K562 (cell line): ENCODE results near the gene DHTKD1. TPM values are rescaled to one million over a fixed set of nuclear protein-coding genes. Genes with fewer than 3 reads are reported as not detected.

Experiments used
- E2F8 ChIP-seq: fragments of 450-650 bp; IDR thresholded peaks from 2 replicates; pipeline ENCODE4 v1.7.1; 2018; ENCODE audit warnings: mild to moderate bottlenecking, low read depth; ENCODE audit not compliant: partially characterized antibody
- MBD2 ChIP-seq: sonication (generic); IDR thresholded peaks from 2 replicates; pipeline ENCODE4 v1.6.1; 2016; ENCODE audit warnings: low read depth, borderline replicate concordance
- NCOA4 ChIP-seq: fragments of 450-650 bp; IDR thresholded peaks from 2 replicates; pipeline ENCODE4 v1.6.1; 2018; ENCODE audit warnings: mild to moderate bottlenecking; ENCODE audit not compliant: partially characterized antibody
- POLR2H ChIP-seq: IDR thresholded peaks from 2 replicates; pipeline ENCODE4 v1.6.1; 2016; ENCODE audit warnings: missing genetic modification characterization, low read depth, mild to moderate bottlenecking, control low read depth, missing compliant biosample characterization, moderate library complexity
- PTTG1 ChIP-seq: fragments of 450-650 bp; IDR thresholded peaks from 2 replicates; pipeline ENCODE4 v1.6.1; 2016; ENCODE audit warnings: low read depth, mild to moderate bottlenecking, missing genetic modification characterization, missing compliant biosample characterization
- SMAD1 ChIP-seq: fragments of 150-350 bp; IDR thresholded peaks from 2 replicates; pipeline ENCODE4 v1.6.1; 2014; ENCODE audit warnings: low read length, low read depth; ENCODE audit not compliant: partially characterized antibody
- SMARCA5 ChIP-seq: fragments of 450-650 bp; IDR thresholded peaks from 2 replicates; pipeline ENCODE4 v1.6.1; 2016
- ZBTB8A ChIP-seq: fragments of 450-650 bp; IDR thresholded peaks from 2 replicates; pipeline ENCODE4 v1.6.1; 2018; ENCODE audit warnings: mild to moderate bottlenecking, moderate library complexity; ENCODE audit not compliant: partially characterized antibody
- ZNF174 ChIP-seq: fragments of 250-450 bp; sonication (Bioruptor Pico); IDR thresholded peaks from 2 replicates; pipeline ENCODE4 v1.4.0; 2020; ENCODE audit warnings: mild to moderate bottlenecking
- ZNF3 ChIP-seq: fragments of 250-450 bp; sonication (Bioruptor Pico); IDR thresholded peaks from 2 replicates; pipeline ENCODE4 v1.5.0; 2021; ENCODE audit warnings: mild to moderate bottlenecking, moderate library complexity
- ZNF41 ChIP-seq: fragments of 250-450 bp; sonication (Bioruptor Pico); conservative IDR thresholded peaks from 2 replicates; pipeline ENCODE4 v1.4.0; 2020; ENCODE audit warnings: mild to moderate bottlenecking
- ZSCAN29 ChIP-seq: fragments of 450-650 bp; IDR thresholded peaks from 2 replicates; pipeline ENCODE4 v1.6.1; 2017
- polyA plus RNA-seq, 8 experiments: library from polyadenylated mRNA; depleted of rRNA in 4 of 8; stranded (reverse) in 5 of 8; unstranded in 3 of 8; fragments of >200 nt; fragmentation: Nextera tagmentation in 2 of 8; fragmentation: Illumina TruSeq in 1 of 8; extraction: Ambion mirVana in 2 of 8; extraction: Trizol in 1 of 8; gene quantifications; 2 replicates each; pipeline versions ENCODE4 v1.2.1 to v1.2.3, GENCODE V29; 2011 to 2014; ENCODE audit warnings: inconsistent platforms in 1 of 8, missing spikeins in 1 of 8
- total RNA-seq, 7 experiments: library from RNA; depleted of rRNA in 6 of 7; stranded (reverse); fragments of >200 nt in 6 of 7; fragmentation: Illumina TruSeq in 2 of 7; extraction: Trizol in 2 of 7; gene quantifications; 2 replicates each; pipeline versions ENCODE4 v1.2.1 to v1.2.3, GENCODE V29; 2011 to 2021; ENCODE audit warnings: low replicate concordance in 1 of 7
- TF ChIP-seq, protein P1 (sequence below), 2 experiments: fragments of 450-650 bp in 1 of 2; sonication (generic) in 1 of 2; formaldehyde crosslinking in 1 of 2; IDR thresholded peaks; 2 replicates each; pipeline versions ENCODE4 v1.7.1 to v1.9.0; 2016 to 2022; ENCODE audit warnings: inconsistent platforms in 1 of 2, mild to moderate bottlenecking in 1 of 2, missing genetic modification reagents in 1 of 2
- TF ChIP-seq, protein P2 (sequence below): conservative IDR thresholded peaks from 2 replicates; pipeline ENCODE4 v1.6.1; 2011; ENCODE audit warnings: low read depth, mild to moderate bottlenecking, low read length; ENCODE audit not compliant: control insufficient read depth

Gene DHTKD1
- total and polyA plus RNA-seq, 9 of the 15 experiments (the other 6 are each of a cell fraction or from before 2014, with no cell fraction given), result 3.1 to 19.7 (median 6.8) TPM

DNA sequence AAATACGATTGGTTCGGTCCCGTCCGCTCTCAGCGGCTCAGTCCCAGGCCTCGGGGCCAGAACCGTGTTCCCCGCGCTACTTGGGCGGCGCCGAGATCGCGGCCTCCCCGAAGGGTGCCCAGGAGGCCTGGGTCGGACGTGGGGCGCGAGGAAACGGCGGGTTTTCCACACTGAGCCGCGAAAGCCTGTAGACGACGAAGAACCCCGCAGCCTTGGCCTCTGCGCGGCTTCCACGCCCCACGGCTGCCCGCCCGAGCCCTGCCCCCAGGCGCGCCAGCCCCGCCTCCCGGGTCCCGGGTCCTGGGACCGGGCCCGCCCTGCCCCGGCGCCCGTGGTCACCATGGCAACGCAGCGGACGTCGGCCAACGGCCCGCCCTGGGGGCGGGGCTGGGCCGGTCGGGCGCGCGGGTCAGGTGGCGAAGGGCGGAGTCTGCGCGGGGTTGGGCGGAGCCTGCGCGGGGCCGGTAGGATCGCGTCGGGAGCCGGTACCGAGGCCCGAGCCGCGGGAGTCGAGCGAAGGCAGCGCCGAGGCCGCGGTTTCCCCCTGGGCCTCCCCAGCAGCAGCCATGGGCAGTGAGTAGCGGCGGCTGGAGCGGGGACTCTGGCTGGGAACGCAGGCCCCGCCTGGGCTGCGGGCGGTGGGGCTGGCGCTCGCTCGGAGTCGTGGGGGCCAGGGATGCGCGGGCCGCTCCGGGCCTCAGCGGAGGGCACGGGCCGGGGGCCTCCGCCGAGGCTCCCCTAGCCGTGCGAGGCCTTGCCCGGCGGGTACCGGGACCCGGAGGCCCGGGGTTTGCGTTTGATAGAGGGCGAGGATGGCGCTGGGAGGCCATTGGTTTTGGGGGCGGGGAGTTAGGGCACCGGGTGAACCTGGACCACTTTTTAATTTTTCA, 60.7 kb downstream of the DHTKD1 start, which contains the start of gene SEC61A2 (continued):
- TF ChIP-seq PTTG1 (tag) (no peak), ZBTB8A (no peak), SMARCA5 (no peak), ZNF174 (CRISPR knock-in tag) (no peak), NCOA4 (no peak), ZNF3 (no peak), POLR2H (peak; percentile 76), MBD2 (0 out of 2 replicates have a peak, but pooled peaks have one; percentile 30), ZSCAN29 (peak; percentile 74; the same call in 1 of the 2 replicates), SMAD1 (no peak), ZNF41 (CRISPR knock-in tag) (no peak), E2F8 (peak; percentile 18)
- TF ChIP-seq, protein P1, sequence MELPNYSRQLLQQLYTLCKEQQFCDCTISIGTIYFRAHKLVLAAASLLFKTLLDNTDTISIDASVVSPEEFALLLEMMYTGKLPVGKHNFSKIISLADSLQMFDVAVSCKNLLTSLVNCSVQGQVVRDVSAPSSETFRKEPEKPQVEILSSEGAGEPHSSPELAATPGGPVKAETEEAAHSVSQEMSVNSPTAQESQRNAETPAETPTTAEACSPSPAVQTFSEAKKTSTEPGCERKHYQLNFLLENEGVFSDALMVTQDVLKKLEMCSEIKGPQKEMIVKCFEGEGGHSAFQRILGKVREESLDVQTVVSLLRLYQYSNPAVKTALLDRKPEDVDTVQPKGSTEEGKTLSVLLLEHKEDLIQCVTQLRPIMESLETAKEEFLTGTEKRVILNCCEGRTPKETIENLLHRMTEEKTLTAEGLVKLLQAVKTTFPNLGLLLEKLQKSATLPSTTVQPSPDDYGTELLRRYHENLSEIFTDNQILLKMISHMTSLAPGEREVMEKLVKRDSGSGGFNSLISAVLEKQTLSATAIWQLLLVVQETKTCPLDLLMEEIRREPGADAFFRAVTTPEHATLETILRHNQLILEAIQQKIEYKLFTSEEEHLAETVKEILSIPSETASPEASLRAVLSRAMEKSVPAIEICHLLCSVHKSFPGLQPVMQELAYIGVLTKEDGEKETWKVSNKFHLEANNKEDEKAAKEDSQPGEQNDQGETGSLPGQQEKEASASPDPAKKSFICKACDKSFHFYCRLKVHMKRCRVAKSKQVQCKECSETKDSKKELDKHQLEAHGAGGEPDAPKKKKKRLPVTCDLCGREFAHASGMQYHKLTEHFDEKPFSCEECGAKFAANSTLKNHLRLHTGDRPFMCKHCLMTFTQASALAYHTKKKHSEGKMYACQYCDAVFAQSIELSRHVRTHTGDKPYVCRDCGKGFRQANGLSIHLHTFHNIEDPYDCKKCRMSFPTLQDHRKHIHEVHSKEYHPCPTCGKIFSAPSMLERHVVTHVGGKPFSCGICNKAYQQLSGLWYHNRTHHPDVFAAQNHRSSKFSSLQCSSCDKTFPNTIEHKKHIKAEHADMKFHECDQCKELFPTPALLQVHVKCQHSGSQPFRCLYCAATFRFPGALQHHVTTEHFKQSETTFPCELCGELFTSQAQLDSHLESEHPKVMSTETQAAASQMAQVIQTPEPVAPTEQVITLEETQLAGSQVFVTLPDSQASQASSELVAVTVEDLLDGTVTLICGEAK (IDR thresholded peaks at IDR 0.05), result no peak; the same call in 1 of the 2 replicates
- TF ChIP-seq, protein P1 (CRISPR knock-in tag; IDR thresholded peaks at IDR 0.05), result no peak
- TF ChIP-seq, protein P2, sequence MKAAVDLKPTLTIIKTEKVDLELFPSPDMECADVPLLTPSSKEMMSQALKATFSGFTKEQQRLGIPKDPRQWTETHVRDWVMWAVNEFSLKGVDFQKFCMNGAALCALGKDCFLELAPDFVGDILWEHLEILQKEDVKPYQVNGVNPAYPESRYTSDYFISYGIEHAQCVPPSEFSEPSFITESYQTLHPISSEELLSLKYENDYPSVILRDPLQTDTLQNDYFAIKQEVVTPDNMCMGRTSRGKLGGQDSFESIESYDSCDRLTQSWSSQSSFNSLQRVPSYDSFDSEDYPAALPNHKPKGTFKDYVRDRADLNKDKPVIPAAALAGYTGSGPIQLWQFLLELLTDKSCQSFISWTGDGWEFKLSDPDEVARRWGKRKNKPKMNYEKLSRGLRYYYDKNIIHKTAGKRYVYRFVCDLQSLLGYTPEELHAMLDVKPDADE, result peak; percentile 21; the same call in 1 of the 2 replicates
